Upper lobe of right lung (tissue), 1 donor: ENCODE data around the gene ACYP2. TPM values are rescaled to one million over a fixed set of nuclear protein-coding genes. Genes with fewer than 3 reads are reported as not detected.

ENCODE experiments used
- ATAC-seq: fragments of 200-7000 bp; cut with Tn5 transposase; one replicate; pipeline ENCODE4 v1.9.1; 2020; ENCODE audit warnings: mild to moderate bottlenecking, moderate library complexity
- DNase-seq: peaks from one replicate; pipeline ENCODE4 v3.0.0-alpha.2; 2020
- H3K27ac ChIP-seq: fragments of 200-600 bp; one replicate; pipeline ENCODE4 v1.8.0; 2022
- H3K27me3 ChIP-seq: fragments of 200-600 bp; one replicate; pipeline ENCODE4 v1.8.0; 2022; ENCODE audit warnings: mild to moderate bottlenecking
- H3K36me3 ChIP-seq: fragments of 200-600 bp; one replicate; pipeline ENCODE4 v1.8.0; 2022
- H3K4me1 ChIP-seq: fragments of 200-600 bp; one replicate; pipeline ENCODE4 v1.8.0; 2022
- H3K4me3 ChIP-seq: fragments of 200-600 bp; one replicate; pipeline ENCODE4 v1.8.0; 2022; ENCODE audit warnings: mild to moderate bottlenecking
- H3K9me3 ChIP-seq: fragments of 200-600 bp; one replicate; pipeline ENCODE4 v1.8.0; 2022
- CTCF ChIP-seq: fragments of 200-600 bp; IDR thresholded peaks from one replicate; pipeline ENCODE4 v1.8.0; 2022; ENCODE audit warnings: antibody characterized with exemption
- intact Hi-C: fragments of 100-400 bp; cut with DNase I; formaldehyde crosslinking; loops from one replicate; pipeline ENCODE4 v1.11.0; 2022
- total RNA-seq: library from RNA; stranded (reverse); fragmentation: NEBNext Ultra II Directional; extraction: Animal tissue kit (Norgen Biotek cat#: 25700); gene quantifications from one replicate; pipeline ENCODE4 v1.2.1, GENCODE V29; 2021
- donor health status: DM: no; HTN: yes; CAD: no; lungs with severe emphysema.

The ACYP2 gene
- total RNA-seq, 1 donor from 2014 or later = 14.0 TPM

- no peak overlapping the region for H3K27ac ChIP-seq
- intact Hi-C loops = no loop called here
- H3K9me3 ChIP-seq = no peaks in the 10 kb centered on the region
- no peak for TF ChIP-seq CTCF
- no peaks in the 10 kb centered on the region for H3K27me3 ChIP-seq
- H3K4me3 ChIP-seq = no peak overlapping the region
- H3K4me1 ChIP-seq = peaks cover 9% of the 10 kb centered on the region
- ATAC-seq (no peak), DNase-seq (no peak)
- H3K36me3 ChIP-seq = no peaks in the 10 kb centered on the region
Measured at GRCh38 chr2:54325148-54325547, 209.7 kb downstream of the ACYP2 start.

GRCh38 chr2:54329482-54330161 lies 214.2 kb downstream of the ACYP2 start:
- peaks cover 15% of the 10 kb centered on the region for H3K4me1 ChIP-seq
- no peaks in the 10 kb centered on the region for H3K36me3 ChIP-seq
- DNase-seq (no peak), ATAC-seq (no peak)
- intact Hi-C loops = no loop called here
- H3K4me3 ChIP-seq = peak overlapping the region; percentile 57
- TF ChIP-seq CTCF = no peak
- H3K9me3 ChIP-seq = no peaks in the 10 kb centered on the region
- H3K27ac ChIP-seq = peak overlapping the region; percentile 83
- no peaks in the 10 kb centered on the region for H3K27me3 ChIP-seq

- Histone ChIP-seq H3K9me3 (no peaks in the 10 kb centered on the region), H3K27me3 (no peaks in the 10 kb centered on the region), H3K36me3 (no peaks in the 10 kb centered on the region), H3K4me1 (peaks cover 15% of the 10 kb centered on the region), H3K4me3 (peak overlapping the region; percentile 57), H3K27ac (peak overlapping the region; percentile 83)
- peak; percentile 98 for DNase-seq
- no peak for TF ChIP-seq CTCF
- intact Hi-C loops = no loop called here
- ATAC-seq = peak; percentile 99
Measured at GRCh38 chr2:54330162-54330925, 214.9 kb downstream of the ACYP2 start.

GRCh38 chr2:54330926-54331835 lies 215.8 kb downstream of the ACYP2 start:
- H3K36me3 ChIP-seq = no peaks in the 10 kb centered on the region
- H3K4me1 ChIP-seq = peaks cover 15% of the 10 kb centered on the region
- intact Hi-C loops = no loop called here
- no peaks in the 10 kb centered on the region for H3K9me3 ChIP-seq
- H3K27ac ChIP-seq = peak overlapping the region; percentile 83
- no peak for DNase-seq
- H3K4me3 ChIP-seq = peak overlapping the region; percentile 57
- no peak for ATAC-seq
- TF ChIP-seq CTCF = no peak
- no peaks in the 10 kb centered on the region for H3K27me3 ChIP-seq

- H3K4me1 ChIP-seq = peaks cover 22% of the 10 kb centered on the region
- H3K36me3 ChIP-seq = no peaks in the 10 kb centered on the region
- no peaks in the 10 kb centered on the region for H3K9me3 ChIP-seq
- H3K27ac ChIP-seq = no peak overlapping the region
- intact Hi-C loops = no loop called here
- ATAC-seq (no peak), DNase-seq (no peak)
- H3K4me3 ChIP-seq = no peak overlapping the region
- no peak for TF ChIP-seq CTCF
- H3K27me3 ChIP-seq = no peaks in the 10 kb centered on the region
Measured at GRCh38 chr2:54332386-54332785, 217.0 kb downstream of the ACYP2 start.
